Activated CD4-positive, alpha-beta T cell treated with anti-CD3 and anti-CD28 coated beads for 24 hours (primary cell): Measurements from ENCODE around the gene CGB5.
"Not testable (repeated sequence)": the region's sequence is repeated elsewhere in the genome, so short reads cannot be mapped to it uniquely, and the experiment has no call there.

Experiments used
- DNase-seq, 2 donors: peaks; one replicate each; pipeline ENCODE4 v3.0.0-alpha.2; 2020; ENCODE audit warnings: low read depth in 2 of 2

The CGB5 gene

DNA sequence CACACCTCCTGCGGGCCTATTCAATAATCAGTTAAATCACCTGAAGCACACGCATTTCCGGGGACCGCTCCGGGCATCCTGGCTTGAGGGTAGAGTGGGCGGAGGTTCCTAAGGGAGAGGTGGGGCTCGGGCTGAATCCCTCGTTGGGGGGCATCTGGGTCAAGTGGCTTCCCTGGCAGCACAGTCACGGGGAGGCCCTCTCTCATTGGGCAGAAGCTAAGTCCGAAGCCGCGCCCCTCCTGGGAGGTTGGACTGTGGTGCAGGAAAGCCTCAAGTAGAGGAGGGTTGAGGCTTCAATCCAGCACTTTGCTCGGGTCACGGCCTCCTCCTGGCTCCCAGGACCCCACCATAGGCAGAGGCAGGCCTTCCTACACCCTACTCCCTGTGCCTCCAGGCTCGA is at the start of gene CGB5:
TSS of gene CGB5 (plus strand) at position 301 of the 400 bp plus-strand sequence. CDS start 362 bp downstream, outside the sequence.
- DNase-seq, result not testable (repeated sequence)

DNA sequence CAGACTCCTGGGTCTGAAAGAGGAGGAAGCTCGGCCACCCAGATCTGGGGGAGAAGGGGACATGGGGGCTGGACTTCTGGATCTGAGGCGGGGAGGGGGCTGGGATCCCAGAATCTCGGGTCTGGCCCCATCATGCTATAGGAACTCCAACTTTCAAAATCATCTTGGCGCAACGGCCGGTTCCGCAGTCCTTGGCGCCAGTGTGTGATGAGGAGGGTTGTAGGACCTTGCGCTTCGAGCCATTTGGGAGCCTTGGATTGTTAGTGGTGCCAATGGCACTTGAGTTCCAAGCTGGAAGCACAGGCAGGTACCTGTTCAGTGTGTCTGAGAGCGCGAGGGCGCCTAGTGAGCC is 49.6 kb upstream of the CGB5 start:
- no peak for DNase-seq

DNA sequence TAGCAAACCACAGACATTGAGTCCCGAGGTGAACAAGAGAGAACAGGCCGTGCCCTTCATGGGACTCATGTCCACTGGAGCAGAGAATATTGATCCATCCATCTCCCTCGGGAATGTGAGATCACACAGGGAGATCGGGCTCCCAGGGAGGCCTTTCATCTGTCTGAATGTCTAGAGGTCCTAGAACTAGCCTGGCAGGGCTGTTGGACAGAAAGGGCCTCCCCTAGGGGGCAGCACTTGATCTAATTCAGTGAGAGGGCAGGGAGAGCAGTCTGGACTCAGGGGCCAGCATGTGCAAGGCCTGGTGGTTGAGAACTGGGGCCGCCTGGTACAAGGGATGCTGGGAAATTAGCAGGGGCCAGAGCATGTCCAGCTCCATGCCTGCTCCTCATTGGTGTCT is 45.7 kb upstream of the CGB5 start:
- peak in 1 of 2 donors; percentile 50 for DNase-seq

DNA sequence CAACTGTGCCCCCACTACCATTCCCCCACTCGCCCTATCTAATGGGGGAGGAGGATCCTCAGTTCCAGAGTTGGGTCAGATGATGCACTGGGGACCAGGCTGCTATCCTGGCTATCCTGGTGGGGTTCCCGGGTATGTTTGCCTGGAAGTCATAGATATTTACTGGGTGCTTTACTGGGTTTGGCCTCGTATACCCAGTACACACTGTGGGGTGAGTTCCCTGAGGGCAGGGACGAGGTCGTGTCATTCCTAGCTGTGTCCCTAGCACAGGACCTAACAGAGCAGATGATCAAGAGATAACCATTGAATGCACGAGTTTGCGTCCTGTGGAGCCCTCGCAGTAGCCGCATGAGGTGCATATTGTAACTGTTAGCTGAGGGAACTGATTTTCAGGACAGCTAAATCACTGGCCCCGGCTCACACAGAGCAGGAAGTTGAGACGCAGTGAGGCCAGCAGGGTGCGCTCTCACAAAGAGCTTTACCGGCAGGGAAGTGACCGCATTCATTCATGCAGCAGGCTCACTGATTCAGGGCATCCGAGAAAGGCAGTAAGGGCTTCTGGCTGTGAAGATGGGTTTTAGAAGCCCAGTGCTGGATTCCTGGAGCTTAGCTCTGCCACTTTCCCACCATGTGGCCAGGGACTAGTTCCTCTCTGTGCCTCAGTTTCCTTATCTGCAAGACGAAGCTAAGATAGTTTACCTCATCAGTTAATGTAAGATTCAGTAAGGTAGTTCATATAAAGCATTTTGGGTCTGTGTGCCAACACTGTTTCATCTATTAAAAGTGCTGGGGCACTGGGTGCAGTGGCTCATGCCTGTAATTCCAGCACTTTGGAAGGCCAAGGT is 43.9 kb upstream of the CGB5 start:
- peak; percentile 59 to 61 for DNase-seq

DNA sequence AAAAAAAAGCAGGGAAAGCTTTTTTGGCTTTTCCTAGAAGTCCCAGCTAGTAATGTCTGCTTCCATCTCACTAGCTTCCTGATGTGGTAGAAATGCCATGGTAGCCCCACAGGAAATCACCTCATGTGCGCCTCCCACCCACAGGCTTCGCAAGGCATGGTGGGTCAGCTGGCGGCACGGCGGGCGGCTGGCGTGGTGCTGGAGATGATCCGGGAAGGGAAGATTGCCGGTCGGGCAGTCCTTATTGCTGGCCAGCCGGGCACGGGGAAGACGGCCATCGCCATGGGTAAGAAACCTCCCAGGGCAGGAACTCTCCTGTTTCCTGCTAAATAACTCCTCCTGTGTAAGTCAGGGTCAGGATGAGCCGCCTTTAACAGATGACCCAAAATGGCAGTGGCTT is 39.5 kb upstream of the CGB5 start:
- DNase-seq, result no peak

DNA sequence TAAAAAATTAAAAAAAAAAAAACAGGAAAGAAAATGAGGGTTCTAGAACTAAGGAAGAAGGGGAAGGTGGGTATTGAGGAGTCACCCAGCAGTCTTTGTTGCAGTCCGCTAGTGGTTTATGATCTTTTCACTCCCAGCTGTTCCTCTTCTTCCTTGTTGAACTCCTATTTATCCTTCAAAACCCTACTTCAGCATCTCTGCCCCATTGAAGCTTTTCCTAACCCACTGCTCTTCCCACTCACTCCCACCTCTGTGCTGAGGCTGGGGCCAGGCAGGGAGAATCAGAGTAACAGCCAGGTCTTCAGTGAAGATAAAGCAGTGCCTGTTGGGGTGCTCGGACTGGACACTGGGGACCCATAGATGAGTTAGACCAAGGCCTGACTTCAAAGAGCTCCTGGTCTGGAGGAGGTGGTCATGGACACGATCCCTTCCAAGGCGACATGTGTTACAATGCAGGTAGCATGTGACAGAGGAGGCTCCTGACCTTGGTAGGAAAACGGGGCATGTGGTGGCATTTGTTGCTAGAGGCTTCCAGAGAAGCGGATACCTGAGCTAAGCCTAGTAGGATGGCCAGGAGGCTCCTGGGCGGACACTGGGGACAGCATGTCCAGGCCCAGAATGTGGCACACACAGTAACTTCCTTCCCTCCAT is 38.6 kb upstream of the CGB5 start:
- no peak for DNase-seq

DNA sequence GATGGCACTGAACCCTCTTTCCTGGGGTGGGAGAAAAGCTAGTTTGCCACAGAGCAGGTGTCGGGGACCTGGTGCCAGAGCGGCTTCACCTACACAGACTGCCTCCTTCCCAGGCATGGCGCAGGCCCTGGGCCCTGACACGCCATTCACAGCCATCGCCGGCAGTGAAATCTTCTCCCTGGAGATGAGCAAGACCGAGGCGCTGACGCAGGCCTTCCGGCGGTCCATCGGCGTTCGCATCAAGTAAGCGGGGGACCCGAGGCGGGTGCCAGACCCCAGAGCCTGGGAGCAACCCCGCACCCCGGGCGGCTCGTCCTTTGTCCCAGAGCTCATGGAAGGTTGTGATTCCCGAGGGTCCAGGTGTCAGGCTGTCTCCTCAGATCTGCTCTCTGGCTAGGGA is 36.7 kb upstream of the CGB5 start:
- no peak for DNase-seq

DNA sequence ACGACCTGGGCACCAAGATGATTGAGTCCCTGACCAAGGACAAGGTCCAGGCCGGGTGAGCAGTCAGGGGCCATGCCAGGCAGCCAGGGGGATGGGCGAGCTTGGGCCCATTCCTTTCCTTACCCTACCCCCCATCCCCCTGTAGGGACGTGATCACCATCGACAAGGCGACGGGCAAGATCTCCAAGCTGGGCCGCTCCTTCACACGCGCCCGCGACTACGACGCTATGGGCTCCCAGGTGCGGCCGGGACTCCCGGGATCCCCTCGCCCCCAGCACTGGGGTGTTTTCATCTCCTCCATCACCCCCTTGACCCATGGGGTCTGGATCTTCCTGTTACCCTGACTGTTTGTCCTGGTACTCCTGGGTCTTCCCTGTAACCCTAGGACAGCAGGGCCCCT is 33.8 kb upstream of the CGB5 start:
- no peak for DNase-seq

DNA sequence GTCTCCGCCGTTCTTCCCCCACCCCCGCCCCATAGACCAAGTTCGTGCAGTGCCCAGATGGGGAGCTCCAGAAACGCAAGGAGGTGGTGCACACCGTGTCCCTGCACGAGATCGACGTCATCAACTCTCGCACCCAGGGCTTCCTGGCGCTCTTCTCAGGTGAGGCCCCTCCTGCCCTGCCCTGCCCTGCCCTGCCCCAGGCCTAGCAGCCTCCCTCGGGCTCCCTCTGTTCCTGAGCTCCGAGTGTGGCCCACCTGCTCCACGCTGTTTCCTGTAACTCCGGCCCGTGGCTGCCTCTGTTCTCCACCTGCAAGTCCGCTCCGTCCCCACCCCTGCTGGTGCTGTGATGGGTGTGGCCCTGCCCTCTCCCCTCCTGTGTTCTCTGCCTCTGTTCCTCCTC is 33.2 kb upstream of the CGB5 start:
- no peak for DNase-seq

DNA sequence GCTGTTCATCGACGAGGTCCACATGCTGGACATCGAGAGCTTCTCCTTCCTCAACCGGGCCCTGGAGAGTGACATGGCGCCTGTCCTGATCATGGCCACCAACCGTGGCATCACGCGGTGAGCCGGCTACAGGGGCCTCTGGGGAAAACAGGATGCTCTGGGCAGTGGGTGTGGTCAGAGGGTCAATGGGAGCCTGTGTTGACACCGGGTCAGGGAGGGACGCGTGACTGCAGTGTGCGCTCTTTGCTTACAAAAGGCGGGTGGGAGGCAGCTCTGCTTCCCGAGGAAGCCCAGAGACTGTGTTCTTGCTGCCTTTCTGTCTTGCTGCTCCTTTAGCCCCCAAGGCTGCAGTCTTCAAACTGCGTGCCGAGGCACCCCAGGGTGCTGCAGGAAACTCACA is 32.5 kb upstream of the CGB5 start:
- no peak for DNase-seq

DNA sequence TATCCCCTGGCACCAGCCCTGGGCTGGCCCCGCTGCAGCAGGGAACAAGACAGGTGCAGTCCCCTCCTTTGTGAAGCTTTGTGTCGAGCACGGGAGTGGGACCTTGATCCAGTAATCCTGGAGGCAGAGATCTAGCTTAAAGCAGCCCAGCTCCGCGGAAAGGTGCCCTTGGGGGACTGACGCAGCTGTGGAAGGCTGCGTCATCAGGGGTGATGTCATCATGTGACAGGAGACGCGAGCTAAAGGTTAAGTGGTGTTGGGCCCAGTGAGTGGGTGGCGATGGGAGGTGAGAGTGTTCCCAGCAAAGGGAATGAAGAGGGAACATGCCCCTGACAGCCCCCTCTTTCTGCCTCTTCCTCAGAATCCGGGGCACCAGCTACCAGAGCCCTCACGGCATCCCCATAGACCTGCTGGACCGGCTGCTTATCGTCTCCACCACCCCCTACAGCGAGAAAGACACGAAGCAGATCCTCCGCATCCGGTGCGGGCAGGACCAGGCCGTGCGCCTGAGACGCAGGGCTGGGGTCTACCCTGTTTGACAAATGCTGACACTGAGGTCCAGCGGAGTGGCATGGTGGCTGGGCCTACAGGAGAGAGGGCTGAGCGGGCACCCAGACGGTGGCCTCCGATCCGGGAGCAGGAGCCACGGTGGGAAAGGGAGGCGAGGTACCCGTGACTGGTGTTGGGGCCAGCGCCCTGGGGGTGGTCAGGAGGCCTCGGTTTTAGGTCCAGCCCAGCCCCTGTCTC is 29.4 kb upstream of the CGB5 start:
- no peak for DNase-seq

DNA sequence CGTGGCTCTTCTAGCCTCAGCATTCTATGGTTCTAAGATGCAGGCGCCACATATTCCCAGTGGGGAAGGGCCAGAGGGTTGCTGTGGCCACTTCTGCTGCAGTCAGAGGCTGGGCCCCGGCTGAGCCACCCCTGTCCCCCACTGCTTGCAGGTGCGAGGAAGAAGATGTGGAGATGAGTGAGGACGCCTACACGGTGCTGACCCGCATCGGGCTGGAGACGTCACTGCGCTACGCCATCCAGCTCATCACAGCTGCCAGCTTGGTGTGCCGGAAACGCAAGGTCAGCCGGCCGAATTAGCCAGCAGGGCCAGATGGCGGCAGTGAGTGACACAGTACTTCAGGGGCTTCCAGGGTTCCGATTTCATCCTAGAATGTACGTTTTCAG is 28.8 kb upstream of the CGB5 start:
- DNase-seq, result no peak

DNA sequence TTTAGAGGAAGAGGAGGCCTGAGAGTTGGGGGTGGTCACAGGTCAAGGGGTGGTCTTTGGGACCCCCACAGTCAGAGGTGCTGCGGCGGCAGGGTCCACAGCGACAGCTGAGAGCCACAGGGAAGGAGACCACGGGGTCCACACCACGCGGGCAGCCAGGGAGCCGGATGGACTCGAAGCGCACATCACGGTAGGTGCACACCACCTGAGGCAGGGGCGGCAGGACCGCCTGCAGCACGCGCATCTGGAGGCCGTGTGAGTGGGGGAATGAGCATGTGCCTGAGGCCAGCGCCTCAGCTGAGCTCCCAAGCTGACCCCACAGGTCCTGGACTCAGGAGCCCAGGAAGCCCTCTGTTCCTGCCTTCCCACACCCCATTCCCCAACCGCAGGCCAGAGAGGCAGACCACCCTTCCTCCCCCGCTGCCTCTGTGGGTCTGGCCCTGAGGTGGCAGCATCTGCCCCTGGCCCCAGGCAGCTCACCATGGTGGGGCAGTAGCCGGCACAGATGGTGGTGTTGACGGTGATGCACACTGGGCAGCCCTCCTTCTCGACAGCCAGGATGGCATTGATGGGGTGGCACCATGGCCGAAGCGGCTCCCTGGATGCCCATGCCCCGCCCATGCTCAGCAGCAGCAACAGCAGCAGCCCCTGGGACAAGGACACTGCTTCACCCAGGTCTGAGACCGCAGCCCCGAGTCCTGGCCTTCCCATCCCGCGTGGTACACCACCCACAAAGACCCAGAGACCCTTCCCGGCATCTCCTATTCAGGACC is 27.4 kb upstream of the CGB5 start:
- DNase-seq, result no peak

DNA sequence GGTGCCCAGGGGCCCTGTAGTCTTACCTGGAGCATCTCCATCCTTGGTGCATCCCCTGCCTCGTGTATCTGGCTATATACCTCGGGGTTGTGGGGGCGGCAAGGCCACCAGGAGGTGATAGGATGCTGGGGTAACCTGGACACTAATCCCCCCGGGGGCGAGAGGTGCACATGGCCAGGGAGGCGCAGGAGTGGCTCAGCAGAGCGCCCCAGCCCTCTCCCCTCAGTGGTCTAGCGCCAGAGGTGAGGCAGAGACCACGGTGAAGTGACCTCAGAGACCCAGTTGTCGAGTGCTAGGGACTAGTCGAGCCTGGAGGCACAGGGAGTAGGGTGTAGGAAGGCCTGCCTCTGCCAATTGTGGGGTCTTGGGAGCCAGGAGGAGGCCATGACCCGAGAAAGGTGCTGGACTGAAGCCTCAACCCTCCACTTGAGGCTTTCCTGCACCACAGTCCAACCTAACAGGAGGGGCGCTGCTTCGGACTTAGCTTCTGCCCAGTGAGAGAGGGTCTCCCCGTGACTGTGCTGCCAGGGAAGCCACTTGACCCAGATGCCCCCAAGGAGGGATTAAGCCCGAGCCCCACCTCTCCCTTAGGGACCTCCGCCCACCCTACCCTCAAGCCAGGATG is 26.5 kb upstream of the CGB5 start, which contains the start of gene LHB:
TSS of gene LHB (minus strand) at position 51 of the 625 bp plus-strand sequence. CDS start at position 41, 10 bp downstream.
- DNase-seq, result no peak

DNA sequence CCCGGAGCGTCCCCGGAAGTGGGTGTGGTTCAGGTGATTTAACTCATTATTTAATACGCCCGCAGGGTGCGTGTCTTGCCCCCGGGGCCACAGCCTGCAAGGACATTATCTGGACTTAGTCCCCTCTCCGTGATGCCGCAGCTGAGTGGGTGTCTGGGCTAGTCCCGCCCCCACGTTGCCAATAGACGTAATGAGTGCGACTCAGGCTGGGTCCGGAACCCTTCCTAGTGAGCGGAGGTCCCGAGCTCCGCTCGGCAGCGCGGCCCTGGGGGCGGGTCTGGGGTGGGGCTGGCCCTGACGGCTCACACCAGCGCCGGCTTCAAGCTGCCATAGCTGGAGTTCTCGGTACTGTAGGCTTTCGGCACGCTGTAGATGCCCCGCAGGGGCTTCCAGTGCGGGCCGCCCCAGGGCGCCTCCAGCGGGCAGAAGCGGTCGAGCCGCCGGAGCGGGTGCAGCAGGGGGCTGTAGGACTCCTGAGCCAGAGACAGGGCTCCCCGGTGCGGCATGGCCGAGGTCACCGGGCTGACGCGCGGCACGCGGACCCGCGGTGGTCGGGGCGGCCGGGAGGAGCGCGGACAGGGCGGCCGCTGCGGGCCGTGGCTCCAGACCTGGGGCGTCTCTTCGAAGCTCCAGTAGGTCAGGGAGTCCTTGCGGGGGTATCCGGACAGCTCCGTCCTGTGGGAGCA is 25.8 kb upstream of the CGB5 start:
- peak; percentile 38 to 39 for DNase-seq

DNA sequence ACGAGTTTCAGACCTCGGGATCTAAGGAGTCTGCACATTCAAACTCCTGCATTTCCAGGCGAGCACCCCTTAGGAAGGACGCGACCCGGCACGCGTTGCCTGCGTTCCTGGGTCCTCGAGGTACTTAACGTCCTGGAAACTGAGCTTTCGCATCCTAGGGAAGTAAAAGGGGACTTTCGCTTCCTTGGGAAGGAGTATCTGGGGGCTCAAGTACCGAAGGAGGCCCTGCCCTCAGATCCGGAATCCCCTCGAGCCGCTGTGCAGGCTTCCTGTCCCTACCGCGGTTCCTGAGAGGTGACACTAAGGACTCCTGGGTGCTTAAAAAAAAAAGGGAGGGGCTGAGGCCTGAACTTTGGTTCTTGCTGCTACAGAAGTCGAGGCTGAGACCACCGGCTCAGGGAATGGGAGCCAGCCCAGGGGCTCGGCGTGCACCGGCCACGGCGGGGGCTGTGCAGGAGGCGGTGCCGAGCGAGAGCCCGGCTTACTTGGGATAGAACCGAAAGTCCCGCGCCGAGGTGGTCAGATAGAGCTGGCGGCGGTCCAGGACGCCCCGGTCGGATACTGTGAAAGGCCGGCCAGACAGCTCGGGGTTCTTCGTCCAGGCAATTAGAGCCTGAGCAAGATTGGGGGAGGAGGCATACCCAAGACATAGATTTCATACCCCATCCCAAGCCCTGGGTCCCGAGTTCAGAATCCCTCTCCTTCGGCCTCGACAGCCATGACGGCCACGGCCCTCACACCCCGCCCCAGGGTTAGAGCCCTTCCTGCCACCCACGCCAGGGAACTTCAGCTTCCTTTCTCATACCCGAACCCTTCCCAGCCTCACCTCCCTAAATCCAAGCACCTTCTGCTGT is 25.0 kb upstream of the CGB5 start:
- DNase-seq, result not testable (repeated sequence)

DNA sequence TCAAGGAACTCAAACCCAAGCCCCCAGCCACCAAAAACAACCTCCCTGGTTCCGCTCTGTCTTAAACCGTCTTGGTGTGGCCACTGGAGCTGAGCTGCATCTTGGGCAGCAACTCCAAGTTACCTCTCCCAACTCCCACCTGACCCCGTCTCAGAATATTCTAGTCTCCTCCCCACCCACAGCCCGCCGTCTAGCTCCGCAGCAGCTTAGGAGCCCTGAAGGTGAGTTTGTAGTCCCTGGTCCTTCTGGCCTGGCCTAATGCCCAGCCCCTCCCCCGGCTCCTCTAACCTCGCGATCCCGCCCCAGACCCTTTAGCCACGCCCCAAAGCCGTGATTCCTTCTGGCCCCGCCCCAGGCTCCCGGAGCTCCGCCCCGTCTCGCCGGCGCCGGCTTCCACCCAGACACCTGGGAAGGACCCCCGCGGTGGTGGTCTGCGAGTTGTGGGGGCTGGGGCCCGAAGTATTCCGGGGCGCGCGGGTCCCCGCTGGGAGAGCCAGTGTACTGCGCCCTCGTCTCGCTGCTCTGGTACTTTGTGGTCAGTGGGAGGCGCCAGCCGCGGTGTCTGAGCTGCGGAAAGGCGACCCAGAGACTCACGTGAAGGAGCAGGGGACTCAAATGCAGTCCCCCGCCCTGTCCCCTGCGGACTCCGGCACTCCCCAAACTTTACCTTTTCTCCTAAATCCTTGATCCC is 24.3 kb upstream of the CGB5 start:
- peak; percentile 43 to 59 for DNase-seq

DNA sequence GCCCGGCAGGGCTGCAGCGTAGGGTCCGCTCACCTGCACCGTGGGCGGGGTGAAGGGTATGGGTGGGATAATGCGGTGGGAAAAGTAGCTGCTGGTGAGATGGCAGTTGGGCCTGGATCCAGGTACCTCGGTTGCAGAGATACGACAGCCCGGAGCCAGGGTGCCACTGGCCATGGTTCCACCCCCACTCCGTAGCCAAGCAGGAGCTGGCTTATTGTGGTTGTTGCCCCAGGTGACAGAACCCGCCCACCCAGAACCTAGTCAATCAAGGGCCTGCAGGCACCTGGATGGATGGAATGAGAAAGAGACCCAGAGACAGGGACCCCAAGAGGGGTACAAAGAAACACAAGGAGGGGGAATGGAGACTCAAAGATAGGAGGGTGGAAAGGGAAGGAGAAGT is 23.3 kb upstream of the CGB5 start:
- no peak for DNase-seq
